Measurements from ENCODE around the gene BTBD6. TPM values are rescaled to one million over a fixed set of nuclear protein-coding genes. Genes with fewer than 3 reads are reported as not detected.

BTBD6 gene
- total and polyA plus RNA-seq, 2 of the 8 experiments (the other 6 are each of a cell fraction or from before 2014, with no cell fraction given), result 10.1 to 10.2 TPM

- no peak for TF ChIP-seq TBP (IDR thresholded peaks at IDR 0.05; ENCODE audit: low read depth, low read length)
- no peak for TF ChIP-seq ATF3 (IDR thresholded peaks at IDR 0.05; ENCODE audit: insufficient read depth, low read depth, low read length)
These were observed 4.4 kb downstream of the BTBD6 start (continued) for GRCh38 chr14:105252552-105253328.

Data from H1 (cell line).